GM12878 (cell line): Measurements from ENCODE around the gene ZBTB32. TPM values are rescaled to one million over a fixed set of nuclear protein-coding genes. Genes with fewer than 3 reads are reported as not detected.

Experiments
- ATF7 ChIP-seq: fragments of 450-650 bp; IDR thresholded peaks from 2 replicates; pipeline ENCODE4 v1.6.1; 2016; ENCODE audit warnings: low read depth, mild to moderate bottlenecking
- CBFB ChIP-seq: IDR thresholded peaks from 2 replicates; pipeline ENCODE4 v1.6.1; 2016; ENCODE audit warnings: antibody characterized with exemption, low read depth
- CBX3 ChIP-seq: fragments of 200-600 bp; sonication (generic); IDR thresholded peaks from 2 replicates; pipeline ENCODE4 v1.6.1; 2016; ENCODE audit warnings: low read depth, borderline replicate concordance
- CHD4 ChIP-seq: fragments of 200-600 bp; sonication (generic); IDR thresholded peaks from 2 replicates; pipeline ENCODE4 v1.6.1; 2016; ENCODE audit warnings: mild to moderate bottlenecking
- DPF2 ChIP-seq: fragments of 450-650 bp; IDR thresholded peaks from 2 replicates; pipeline ENCODE4 v1.6.1; 2017; ENCODE audit warnings: mild to moderate bottlenecking
- EP300 ChIP-seq, 2 experiments: fragments of 150-350 bp in 1 of 2; IDR thresholded peaks; 2 replicates each; pipeline ENCODE4 v1.6.1; 2011 to 2012; ENCODE audit warnings: low read depth in 2 of 2, low read length in 2 of 2, borderline replicate concordance in 1 of 2, improper control_type of control experiment in 1 of 2, inconsistent platforms in 1 of 2; ENCODE audit not compliant: control insufficient read depth in 1 of 2
- IKZF1 ChIP-seq: fragments of 450-650 bp; conservative IDR thresholded peaks from 2 replicates; pipeline ENCODE4 v1.6.1; 2017; ENCODE audit warnings: antibody characterized with exemption, mild to moderate bottlenecking
- IKZF2 ChIP-seq, 2 experiments: fragments of 450-650 bp; IDR thresholded peaks; 2 replicates each; pipeline ENCODE4 v1.6.1; 2017; ENCODE audit warnings: mild to moderate bottlenecking in 2 of 2, moderate library complexity in 2 of 2
- LARP7 ChIP-seq: fragments of 450-650 bp; IDR thresholded peaks from 2 replicates; pipeline ENCODE4 v1.6.1; 2017; ENCODE audit warnings: mild to moderate bottlenecking
- NFXL1 ChIP-seq: fragments of 450-650 bp; IDR thresholded peaks from 2 replicates; pipeline ENCODE4 v1.6.1; 2017; ENCODE audit warnings: antibody characterized with exemption, mild to moderate bottlenecking, borderline replicate concordance
- NRF1 ChIP-seq: conservative IDR thresholded peaks from 2 replicates; pipeline ENCODE4 v1.6.1; 2011; ENCODE audit warnings: mild to moderate bottlenecking, low read depth, low read length, improper control_type of control experiment
- PAX5 ChIP-seq: IDR thresholded peaks from 2 replicates; pipeline ENCODE4 v1.6.1; 2011; ENCODE audit warnings: low read depth, low read length, borderline replicate concordance
- POLR2AphosphoS2 ChIP-seq: IDR thresholded peaks from 2 replicates; pipeline ENCODE4 v1.6.1; 2011; ENCODE audit warnings: low read depth, mild to moderate bottlenecking, low read length, improper control_type of control experiment, moderate library complexity
- RAD21 ChIP-seq: IDR thresholded peaks from 2 replicates; pipeline ENCODE4 v1.6.1; 2011; ENCODE audit warnings: mild to moderate bottlenecking, low read depth, low read length, moderate library complexity; ENCODE audit not compliant: insufficient read depth
- RELA ChIP-seq: fragments of 450-650 bp; IDR thresholded peaks from 2 replicates; pipeline ENCODE4 v1.8.0; 2014; ENCODE audit warnings: borderline replicate concordance; ENCODE audit not compliant: partially characterized antibody
- RELB ChIP-seq: fragments of 450-650 bp; IDR thresholded peaks from 2 replicates; pipeline ENCODE4 v1.6.1; 2017; ENCODE audit warnings: low read depth, mild to moderate bottlenecking, moderate library complexity
- REST ChIP-seq: IDR thresholded peaks from 2 replicates; pipeline ENCODE4 v1.6.1; 2012; ENCODE audit warnings: mild to moderate bottlenecking, low read depth, low read length
- SIN3A ChIP-seq: IDR thresholded peaks from 2 replicates; pipeline ENCODE4 v1.6.1; 2012; ENCODE audit warnings: low read depth, low read length, improper control_type of control experiment
- SREBF1 ChIP-seq: IDR thresholded peaks from 2 replicates; pipeline ENCODE4 v1.6.1; 2012; ENCODE audit warnings: mild to moderate bottlenecking, low read length
- STAT1 ChIP-seq: fragments of 450-650 bp; conservative IDR thresholded peaks from 2 replicates; pipeline ENCODE4 v1.6.1; 2014; ENCODE audit warnings: antibody characterized with exemption, mild to moderate bottlenecking
- TCF12 ChIP-seq: IDR thresholded peaks from 2 replicates; pipeline ENCODE4 v1.6.1; 2011; ENCODE audit warnings: low read depth, mild to moderate bottlenecking, low read length
- YBX1 ChIP-seq: fragments of 450-650 bp; IDR thresholded peaks from 2 replicates; pipeline ENCODE4 v1.6.1; 2016; ENCODE audit warnings: antibody characterized with exemption
- ZBED1 ChIP-seq: IDR thresholded peaks from 2 replicates; pipeline ENCODE4 v1.6.1; 2016; ENCODE audit warnings: borderline replicate concordance
- ZBTB11 ChIP-seq: fragments of 450-650 bp; formaldehyde crosslinking; IDR thresholded peaks from 2 replicates; pipeline ENCODE4 v1.5.0; 2022; ENCODE audit warnings: mild to moderate bottlenecking, missing genetic modification characterization
- ZNF274 ChIP-seq: IDR thresholded peaks from one replicate; pipeline ENCODE4 v1.8.0; 2011; ENCODE audit not compliant: insufficient read length, insufficient read depth
- polyA plus RNA-seq, 11 experiments: library from polyadenylated mRNA; depleted of rRNA in 4 of 11; unstranded in 6 of 11; stranded (reverse) in 5 of 11; fragments of >200 nt; fragmentation: Nextera tagmentation in 4 of 11; fragmentation: Illumina TruSeq in 1 of 11; extraction: Ambion mirVana in 4 of 11; extraction: Trizol in 1 of 11; gene quantifications; 1 replicate in 1 of 11; 2 replicates in 10 of 11; pipeline versions ENCODE4 v1.2.1 to v1.2.3, GENCODE V29; 2011 to 2016; ENCODE audit warnings: inconsistent platforms in 2 of 11, missing spikeins in 2 of 11, low read depth in 1 of 11
- total RNA-seq, 4 experiments: library from RNA; depleted of rRNA in 3 of 4; stranded (reverse); fragments of >200 nt in 3 of 4; fragmentation: Illumina TruSeq in 1 of 4; extraction: Trizol in 1 of 4; gene quantifications; 2 replicates each; pipeline versions ENCODE4 v1.2.1 to v1.2.3, GENCODE V29; 2013 to 2021

Gene ZBTB32
- total and polyA plus RNA-seq, 10 of the 15 experiments (the other 5 are each of a cell fraction or from before 2014, with no cell fraction given) = 1.0 to 46.7 (median 16.0) TPM

GRCh38 chr19:35696835-35697234, 7.5 kb upstream of the ZBTB32 start (continued):
- no peak for TF ChIP-seq REST
- TF ChIP-seq NFXL1 = no peak
- no peak for TF ChIP-seq SIN3A
- TF ChIP-seq LARP7 = no peak
- TF ChIP-seq CBX3 = no peak
- peak; percentile 58 to 76; a peak in 2 of 4 replicates for TF ChIP-seq EP300 (IDR thresholded peaks at IDR 0.05; ENCODE audit: borderline replicate concordance in 1 of 2, control insufficient read depth in 1 of 2, low read depth in 2 of 2, low read length in 2 of 2)
- peak; percentile 86 for TF ChIP-seq IKZF1
- TF ChIP-seq RAD21 = no peak
- TF ChIP-seq TCF12 = peak; percentile 79
- peak; percentile 64; the same call in 1 of the 2 replicates for TF ChIP-seq ZBED1
- TF ChIP-seq ZBTB11 (CRISPR knock-in tag) = no peak
- no peak for TF ChIP-seq ZNF274
- TF ChIP-seq DPF2 = peak; percentile 64; the same call in 1 of the 2 replicates
- TF ChIP-seq RELB = peak; percentile 93
- no peak for TF ChIP-seq STAT1
- no peak for TF ChIP-seq YBX1
- no peak for TF ChIP-seq CHD4
- TF ChIP-seq PAX5 = no peak; the same call in 1 of the 2 replicates
- peak; percentile 45; the same call in 1 of the 2 replicates for TF ChIP-seq ATF7
- TF ChIP-seq SREBF1 = no peak
- TF ChIP-seq CBFB = no peak
- TF ChIP-seq RELA = peak; percentile 62
- peak; percentile 80 to 88 for TF ChIP-seq IKZF2 (IDR thresholded peaks at IDR 0.05)
- no peak for TF ChIP-seq POLR2AphosphoS2
- no peak for TF ChIP-seq NRF1
